HG03342 (cell line): ENCODE data around the gene RHOT1.
"Not testable (repeated sequence)": the region's sequence is repeated elsewhere in the genome, so short reads cannot be mapped to it uniquely, and the experiment has no call there.

Source experiments
- ATAC-seq: cut with Tn5 transposase; IDR thresholded peaks from one replicate; pipeline ENCODE4 v1.9.1; 2021; ENCODE audit warnings: mild to moderate bottlenecking, moderate library complexity; ENCODE audit not compliant: unreplicated experiment

The RHOT1 gene

GRCh38 chr17:32123782-32124181 is 18.5 kb upstream of the RHOT1 start:
- ATAC-seq: no peak

- no peak for ATAC-seq
Measured at GRCh38 chr17:32124985-32125847, 17.1 kb upstream of the RHOT1 start.

GRCh38 chr17:32125848-32126153 is 16.5 kb upstream of the RHOT1 start:
- no peak for ATAC-seq

- ATAC-seq: no peak
Measured at GRCh38 chr17:32126325-32126724, 16.0 kb upstream of the RHOT1 start.

- no peak for ATAC-seq
Measured at GRCh38 chr17:32126746-32127145, 15.6 kb upstream of the RHOT1 start.

- peak; percentile 83 for ATAC-seq
Measured at GRCh38 chr17:32127158-32127897, 15.0 kb upstream of the RHOT1 start.

GRCh38 chr17:32128470-32128869 is 13.8 kb upstream of the RHOT1 start:
- not testable (repeated sequence) for ATAC-seq

- ATAC-seq: not testable (repeated sequence)
Measured at GRCh38 chr17:32135497-32136117, 6.7 kb upstream of the RHOT1 start.

- no peak for ATAC-seq
Measured at GRCh38 chr17:32136856-32137255, 5.4 kb upstream of the RHOT1 start.

GRCh38 chr17:32139504-32139903 is 2.8 kb upstream of the RHOT1 start:
- not testable (repeated sequence) for ATAC-seq

GRCh38 chr17:32141258-32141657 is 1.0 kb upstream of the RHOT1 start:
- ATAC-seq: no peak

- ATAC-seq: no peak
Measured at GRCh38 chr17:32141679-32142037, 644 bp upstream of the RHOT1 start.

GRCh38 chr17:32142857-32143526 is 690 bp downstream of the RHOT1 start:
- ATAC-seq: no peak

GRCh38 chr17:32143527-32143870 is 1.2 kb downstream of the RHOT1 start:
- ATAC-seq: no peak

GRCh38 chr17:32144442-32144841 is 2.1 kb downstream of the RHOT1 start:
- ATAC-seq: not testable (repeated sequence)

- ATAC-seq: no peak
Measured at GRCh38 chr17:32148351-32148750, 6.0 kb downstream of the RHOT1 start.

- no peak for ATAC-seq
Measured at GRCh38 chr17:32150358-32150757, 8.1 kb downstream of the RHOT1 start.

GRCh38 chr17:32152130-32152529 is 9.8 kb downstream of the RHOT1 start:
- no peak for ATAC-seq

- no peak for ATAC-seq
Measured at GRCh38 chr17:32155896-32156295, 13.6 kb downstream of the RHOT1 start.

GRCh38 chr17:32156656-32157055 is 14.4 kb downstream of the RHOT1 start:
- no peak for ATAC-seq

GRCh38 chr17:32157225-32157624 is 14.9 kb downstream of the RHOT1 start:
- ATAC-seq: no peak
